Activated naive CD8-positive, alpha-beta T cell treated with anti-CD3 and anti-CD28 coated beads for 36 hours (primary cell): ENCODE measurements around the gene IRS2. TPM values are rescaled to one million over a fixed set of nuclear protein-coding genes. Genes with fewer than 3 reads are reported as not detected.
"Not testable (repeated sequence)": the region's sequence is repeated elsewhere in the genome, so short reads cannot be mapped to it uniquely, and the experiment has no call there.

Source experiments
- DNase-seq: peaks from one replicate; pipeline ENCODE4 v3.0.0; 2021
- H3K27ac Mint-ChIP-seq: one replicate; pipeline ENCODE4 v1.8.0; 2022; ENCODE audit warnings: mild to moderate bottlenecking, moderate library complexity, mixed read lengths
- H3K27me3 Mint-ChIP-seq: one replicate; pipeline ENCODE4 v1.8.0; 2022; ENCODE audit warnings: mild to moderate bottlenecking, mixed read lengths
- H3K36me3 Mint-ChIP-seq: one replicate; pipeline ENCODE4 v1.8.0; 2021; ENCODE audit warnings: mild to moderate bottlenecking, mixed read lengths
- H3K4me1 Mint-ChIP-seq: one replicate; pipeline ENCODE4 v1.8.0; 2021; ENCODE audit warnings: mixed read lengths
- H3K4me3 Mint-ChIP-seq: one replicate; pipeline ENCODE4 v1.8.0; 2022; ENCODE audit warnings: mild to moderate bottlenecking, moderate library complexity, mixed read lengths
- H3K9me3 Mint-ChIP-seq: one replicate; pipeline ENCODE4 v1.8.0; 2022; ENCODE audit warnings: mixed read lengths
- total RNA-seq, 2 experiments: library from RNA; stranded (reverse); gene quantifications; one replicate each; pipeline ENCODE4 v1.2.3, GENCODE V29; 2021

IRS2 gene
- total RNA-seq, 2 experiments from 2014 or later, result 1.8 to 1.9 TPM

- no peak overlapping the region for H3K4me3 Mint-ChIP-seq
- no peaks in the 10 kb centered on the region for H3K36me3 Mint-ChIP-seq
- peaks cover 9% of the 10 kb centered on the region for H3K4me1 Mint-ChIP-seq
- no peak overlapping the region for H3K27ac Mint-ChIP-seq
- peaks cover 13% of the 10 kb centered on the region for H3K27me3 Mint-ChIP-seq
- H3K9me3 Mint-ChIP-seq, result no peaks in the 10 kb centered on the region
- no peak for DNase-seq
Measured at GRCh38 chr13:109741966-109742365, 44.4 kb downstream of the IRS2 start.

- peaks cover 9% of the 10 kb centered on the region for H3K4me1 Mint-ChIP-seq
- DNase-seq, result no peak
- peaks cover 8% of the 10 kb centered on the region for H3K27me3 Mint-ChIP-seq
- H3K36me3 Mint-ChIP-seq, result no peaks in the 10 kb centered on the region
- no peak overlapping the region for H3K27ac Mint-ChIP-seq
- H3K9me3 Mint-ChIP-seq, result no peaks in the 10 kb centered on the region
- H3K4me3 Mint-ChIP-seq, result no peak overlapping the region
Measured at GRCh38 chr13:109740721-109741120, 45.7 kb downstream of the IRS2 start.

GRCh38 chr13:109740121-109740520 is 46.3 kb downstream of the IRS2 start:
- Mint-ChIP-seq H3K9me3 (no peaks in the 10 kb centered on the region), H3K4me3 (no peak overlapping the region), H3K27me3 (peaks cover 6% of the 10 kb centered on the region), H3K27ac (no peak overlapping the region), H3K4me1 (peaks cover 9% of the 10 kb centered on the region), H3K36me3 (no peaks in the 10 kb centered on the region)
- DNase-seq, result no peak

DNA sequence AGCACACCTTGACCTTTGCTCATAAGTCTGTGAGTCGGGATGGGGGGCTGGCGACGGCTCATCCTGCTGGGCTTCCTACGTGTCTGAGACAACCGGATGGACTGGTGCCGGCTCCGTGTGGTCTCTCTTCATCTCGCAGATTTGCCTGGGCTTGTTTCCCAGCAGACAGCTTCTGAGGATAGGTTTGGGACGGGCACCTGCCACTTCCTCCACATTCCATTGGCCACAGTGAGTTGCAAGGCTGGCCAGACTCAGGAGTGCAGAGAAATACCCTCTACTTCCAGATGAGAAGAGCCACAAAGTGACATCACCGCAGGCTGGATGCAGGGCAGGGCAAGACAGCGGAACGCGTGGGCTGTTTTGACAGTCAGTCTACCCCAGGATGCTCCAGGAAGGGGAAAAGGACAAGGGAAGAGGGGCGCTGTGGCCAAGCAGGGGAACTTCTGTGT is 48.1 kb downstream of the IRS2 start:
- no peak overlapping the region for H3K27ac Mint-ChIP-seq
- peaks cover 2% of the 10 kb centered on the region for H3K27me3 Mint-ChIP-seq
- no peaks in the 10 kb centered on the region for H3K36me3 Mint-ChIP-seq
- no peaks in the 10 kb centered on the region for H3K9me3 Mint-ChIP-seq
- no peaks in the 10 kb centered on the region for H3K4me1 Mint-ChIP-seq
- DNase-seq, result no peak
- H3K4me3 Mint-ChIP-seq, result no peak overlapping the region

DNA sequence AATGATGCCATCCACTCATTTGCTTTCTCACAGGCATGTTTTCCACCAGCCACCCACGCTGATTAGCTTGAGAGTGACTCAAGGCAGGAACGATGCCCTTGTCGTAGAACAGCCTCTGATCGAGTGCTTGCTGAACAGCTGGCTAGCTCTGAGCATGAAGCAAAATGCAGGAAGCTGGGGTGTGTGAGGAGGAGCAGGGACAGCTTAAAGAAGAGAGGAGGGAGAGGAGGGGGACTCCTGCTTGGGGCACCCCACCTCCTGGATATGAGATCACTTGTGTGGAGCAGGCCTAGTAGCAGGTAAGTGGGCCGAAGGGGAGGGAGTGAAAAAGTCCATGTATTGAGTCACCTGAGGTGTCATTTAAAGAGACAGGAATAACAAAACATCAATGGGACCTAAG is 48.8 kb downstream of the IRS2 start:
- DNase-seq, result no peak
- H3K4me1 Mint-ChIP-seq, result no peaks in the 10 kb centered on the region
- no peak overlapping the region for H3K4me3 Mint-ChIP-seq
- H3K27me3 Mint-ChIP-seq, result peaks cover 4% of the 10 kb centered on the region
- no peaks in the 10 kb centered on the region for H3K36me3 Mint-ChIP-seq
- no peak overlapping the region for H3K27ac Mint-ChIP-seq
- H3K9me3 Mint-ChIP-seq, result no peaks in the 10 kb centered on the region

DNA sequence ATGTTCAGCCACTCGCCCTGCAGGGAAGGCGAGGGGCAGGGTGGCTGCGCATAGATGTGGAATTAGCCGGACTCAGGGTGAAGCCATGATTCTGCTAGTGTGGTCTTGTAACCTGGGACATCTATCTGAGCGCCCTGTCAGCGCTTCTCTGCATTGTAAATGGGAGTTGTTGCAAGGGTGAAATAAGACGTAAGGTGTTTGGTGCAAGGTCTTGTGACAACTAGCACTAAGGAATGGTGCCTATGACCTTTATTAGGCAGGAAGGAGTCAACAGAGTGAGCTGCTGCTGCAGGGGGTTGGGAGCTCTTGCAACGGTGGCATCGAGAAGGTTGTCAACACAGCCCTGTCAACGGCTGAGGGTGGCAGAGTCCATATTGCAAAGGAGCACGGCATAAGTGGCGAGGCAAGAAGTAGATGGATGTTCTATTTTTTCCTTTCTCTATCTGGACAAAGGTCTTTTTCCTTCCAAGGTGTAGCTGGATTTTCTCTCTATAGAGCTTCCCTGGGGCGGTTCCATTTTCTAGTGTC is 49.3 kb downstream of the IRS2 start:
- Mint-ChIP-seq H3K36me3 (no peaks in the 10 kb centered on the region), H3K27ac (no peak overlapping the region), H3K4me1 (no peaks in the 10 kb centered on the region), H3K4me3 (no peak overlapping the region), H3K9me3 (no peaks in the 10 kb centered on the region), H3K27me3 (peaks cover 4% of the 10 kb centered on the region)
- DNase-seq, result no peak

GRCh38 chr13:109735436-109735966 is 50.9 kb downstream of the IRS2 start:
- Mint-ChIP-seq H3K36me3 (no peaks in the 10 kb centered on the region), H3K9me3 (no peaks in the 10 kb centered on the region), H3K27ac (no peak overlapping the region), H3K27me3 (peaks cover 7% of the 10 kb centered on the region), H3K4me3 (no peak overlapping the region), H3K4me1 (no peaks in the 10 kb centered on the region)
- no peak for DNase-seq

DNA sequence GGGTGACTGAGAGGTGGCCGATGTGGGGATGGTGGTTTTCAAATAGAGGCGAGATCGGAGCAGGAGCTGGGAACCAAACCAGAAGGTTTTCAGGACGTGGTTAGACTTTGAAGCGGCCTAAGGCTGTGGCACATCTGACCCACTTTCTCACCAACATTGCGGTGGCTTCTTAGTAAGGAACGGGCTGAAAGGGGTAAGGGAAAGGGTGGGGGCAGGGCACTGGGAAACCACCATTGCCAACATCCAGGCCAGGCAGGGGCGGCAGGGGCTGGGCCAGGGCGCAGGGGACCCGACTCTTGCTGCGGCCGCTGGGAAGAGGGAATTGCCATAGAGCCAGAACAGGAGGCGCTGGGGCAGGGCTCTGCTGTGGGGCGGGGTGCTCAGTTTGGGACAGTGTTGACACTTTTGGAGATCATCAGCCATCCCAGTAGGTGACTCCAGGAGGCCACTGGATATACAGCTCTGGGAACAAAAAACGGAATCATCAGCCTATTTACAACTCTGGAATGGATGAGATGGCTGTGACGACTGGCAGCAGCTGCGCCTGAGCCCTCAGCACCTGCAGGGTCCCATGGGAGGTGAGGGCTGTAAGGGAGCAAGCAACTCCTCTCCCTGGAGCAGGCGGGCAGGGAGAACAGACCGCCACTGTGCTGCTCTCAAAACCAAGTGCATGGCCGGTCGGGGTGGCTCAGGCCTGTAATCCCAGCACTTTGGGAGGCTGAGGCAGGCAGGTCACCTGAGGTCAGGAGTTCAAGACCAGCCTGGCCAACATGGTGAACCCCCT is 52.2 kb downstream of the IRS2 start:
- no peak overlapping the region for H3K4me3 Mint-ChIP-seq
- no peaks in the 10 kb centered on the region for H3K9me3 Mint-ChIP-seq
- no peak overlapping the region for H3K27ac Mint-ChIP-seq
- no peaks in the 10 kb centered on the region for H3K4me1 Mint-ChIP-seq
- peaks cover 13% of the 10 kb centered on the region for H3K27me3 Mint-ChIP-seq
- no peaks in the 10 kb centered on the region for H3K36me3 Mint-ChIP-seq
- no peak for DNase-seq

DNA sequence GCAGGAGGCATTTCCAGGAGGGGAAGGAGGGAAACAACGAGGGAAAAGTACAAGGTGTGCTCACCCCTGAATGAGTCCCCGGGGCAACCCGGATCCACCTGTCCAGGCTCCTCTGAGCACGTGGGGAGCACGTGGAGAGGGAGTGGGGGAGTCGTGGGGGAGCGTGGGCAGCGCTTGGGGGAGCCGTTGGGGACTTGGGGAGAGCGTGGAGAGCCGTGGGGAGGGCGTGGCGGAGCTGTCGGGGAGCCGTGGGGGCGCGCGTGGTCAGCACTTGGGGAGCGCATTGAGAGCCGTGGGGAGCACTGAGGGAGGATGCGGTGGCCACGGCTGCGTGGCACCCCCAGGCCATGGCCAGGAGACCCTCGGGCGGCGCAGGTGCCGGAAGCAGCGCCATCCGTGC is 52.8 kb downstream of the IRS2 start:
- no peak for DNase-seq
- no peaks in the 10 kb centered on the region for H3K4me1 Mint-ChIP-seq

DNA sequence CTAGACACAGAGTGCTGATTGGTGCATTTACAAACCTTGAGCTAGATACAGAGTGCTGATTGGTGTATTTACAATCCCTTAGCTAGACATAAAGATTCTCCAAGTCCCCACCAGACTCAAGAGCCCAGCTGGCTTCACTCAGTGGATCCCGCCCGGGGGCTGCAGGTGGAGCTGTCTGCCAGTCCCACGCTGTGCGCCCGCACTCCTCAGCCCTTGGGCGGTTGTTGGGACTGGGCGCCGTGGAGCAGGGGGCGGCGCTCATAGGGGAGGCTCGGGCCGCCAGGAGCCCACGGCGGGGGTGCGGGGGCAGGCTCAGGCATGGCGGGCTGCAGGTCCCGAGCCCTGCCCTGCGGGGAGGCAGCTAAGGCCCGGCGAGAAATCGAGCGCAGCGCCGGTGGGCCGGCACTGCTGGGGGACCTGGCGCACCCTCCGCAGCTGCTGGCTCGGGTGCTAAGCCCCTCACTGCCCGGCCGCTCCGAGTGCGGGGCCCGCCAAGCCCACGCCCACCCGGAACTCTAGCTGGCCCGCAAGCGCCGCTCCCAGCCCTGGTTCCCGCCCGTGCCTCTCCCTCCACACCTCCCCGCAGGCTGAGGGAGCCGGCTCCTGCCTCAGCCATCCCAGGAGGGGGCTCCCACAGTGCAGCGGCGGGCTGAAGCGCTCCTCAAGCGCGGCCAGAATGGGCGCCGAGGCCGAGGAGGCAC is 53.8 kb downstream of the IRS2 start:
- not testable (repeated sequence) for H3K4me3 Mint-ChIP-seq, H3K9me3 Mint-ChIP-seq, H3K27ac Mint-ChIP-seq, H3K36me3 Mint-ChIP-seq, DNase-seq, H3K4me1 Mint-ChIP-seq
- H3K27me3 Mint-ChIP-seq, result peaks cover 13% of the 10 kb centered on the region

More for the DNA sequence above, 52.8 kb downstream of the IRS2 start:
- no peaks in the 10 kb centered on the region for H3K36me3 Mint-ChIP-seq
- no peak overlapping the region for H3K4me3 Mint-ChIP-seq
- no peak overlapping the region for H3K27ac Mint-ChIP-seq
- no peaks in the 10 kb centered on the region for H3K9me3 Mint-ChIP-seq
- H3K27me3 Mint-ChIP-seq, result peaks cover 13% of the 10 kb centered on the region

DNA sequence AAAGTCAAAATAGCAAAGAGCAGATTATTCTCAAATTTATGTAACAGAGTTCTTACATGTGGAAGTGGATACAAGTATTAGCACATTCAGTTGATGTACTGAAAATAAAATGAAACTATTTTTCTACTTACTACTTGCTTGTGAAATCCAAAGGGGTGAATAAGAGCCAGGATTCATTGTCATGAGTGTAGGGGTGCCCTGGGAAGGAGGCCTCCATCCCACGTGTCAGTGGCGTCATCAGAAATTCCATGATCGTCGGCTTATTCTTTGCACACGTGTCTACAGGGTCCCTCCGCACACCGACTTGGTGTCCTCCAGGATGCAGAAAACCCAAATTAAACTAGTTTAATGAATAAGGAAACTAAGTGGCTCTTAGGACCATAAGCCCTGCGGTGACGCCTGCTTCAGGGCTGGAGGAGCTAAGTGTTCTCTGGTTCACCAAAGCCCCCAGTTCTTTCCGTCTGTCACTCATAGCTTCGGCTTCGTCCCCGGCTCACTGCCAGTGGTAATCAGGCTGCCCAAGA is 55.5 kb downstream of the IRS2 start:
- Mint-ChIP-seq H3K36me3 (no peaks in the 10 kb centered on the region), H3K4me3 (no peak overlapping the region), H3K27ac (no peak overlapping the region), H3K9me3 (no peaks in the 10 kb centered on the region), H3K4me1 (no peaks in the 10 kb centered on the region), H3K27me3 (peaks cover 13% of the 10 kb centered on the region)
- DNase-seq, result no peak

- DNase-seq, result no peak
- no peaks in the 10 kb centered on the region for H3K9me3 Mint-ChIP-seq
- peaks cover 13% of the 10 kb centered on the region for H3K27me3 Mint-ChIP-seq
- H3K4me3 Mint-ChIP-seq, result no peak overlapping the region
- H3K27ac Mint-ChIP-seq, result no peak overlapping the region
- no peaks in the 10 kb centered on the region for H3K36me3 Mint-ChIP-seq
- H3K4me1 Mint-ChIP-seq, result no peaks in the 10 kb centered on the region
Measured at GRCh38 chr13:109728791-109729731, 57.3 kb downstream of the IRS2 start.

DNA sequence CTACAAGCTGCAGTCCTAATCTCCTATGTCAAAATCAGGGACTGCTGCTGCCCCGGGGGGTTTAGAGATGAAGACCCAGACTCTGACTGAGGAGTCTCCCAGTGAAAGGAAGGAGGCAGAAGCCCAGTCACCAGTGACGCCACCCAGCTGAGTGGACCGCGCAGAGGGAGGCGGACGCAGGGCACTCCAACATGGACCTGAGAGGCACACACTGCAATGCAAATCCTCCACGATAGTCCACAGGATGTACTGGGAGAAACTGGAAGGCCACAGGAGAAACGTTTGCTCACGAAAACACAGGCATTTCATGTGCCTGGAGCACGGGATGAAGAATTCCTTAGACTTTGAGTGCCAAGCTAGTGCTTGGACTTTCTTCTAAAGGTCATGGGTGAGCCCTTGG is 58.3 kb downstream of the IRS2 start:
- no peak for DNase-seq
- Mint-ChIP-seq H3K27ac (no peak overlapping the region), H3K9me3 (no peaks in the 10 kb centered on the region), H3K4me1 (no peaks in the 10 kb centered on the region), H3K36me3 (no peaks in the 10 kb centered on the region), H3K4me3 (no peak overlapping the region), H3K27me3 (peaks cover 9% of the 10 kb centered on the region)

DNA sequence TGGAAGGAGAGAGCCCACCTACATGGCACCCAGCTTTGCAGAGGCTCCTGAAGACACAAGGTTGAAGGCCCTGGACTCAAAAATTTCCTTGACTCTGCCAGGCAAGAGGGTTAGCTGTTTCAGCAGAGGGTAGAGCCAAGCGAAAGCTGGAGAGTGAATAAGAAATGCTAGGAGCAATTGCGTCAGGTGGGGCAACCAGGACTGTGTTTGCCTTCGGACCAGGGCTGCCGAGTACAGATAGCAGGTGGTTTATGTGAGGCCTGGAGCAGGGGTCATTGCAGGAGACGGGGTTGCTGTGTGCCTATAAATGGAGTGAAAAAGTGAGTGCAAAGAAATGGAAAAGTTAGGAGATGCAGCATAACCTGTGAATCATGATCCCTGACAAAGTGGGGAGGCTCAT is 59.1 kb downstream of the IRS2 start:
- H3K4me3 Mint-ChIP-seq, result no peak overlapping the region

More for the DNA sequence above, 59.1 kb downstream of the IRS2 start:
- no peaks in the 10 kb centered on the region for H3K36me3 Mint-ChIP-seq
- no peak overlapping the region for H3K27ac Mint-ChIP-seq
- H3K27me3 Mint-ChIP-seq, result peaks cover 9% of the 10 kb centered on the region
- H3K4me1 Mint-ChIP-seq, result no peaks in the 10 kb centered on the region
- DNase-seq, result no peak
- H3K9me3 Mint-ChIP-seq, result no peaks in the 10 kb centered on the region
